ENCODE results near the gene DOCK8.
"Not testable (repeated sequence)": the region's sequence is repeated elsewhere in the genome, so short reads cannot be mapped to it uniquely, and the experiment has no call there.

The DOCK8 gene

GRCh38 chr9:214648-215493 is at the start of gene DOCK8:
Gene DOCK8 (plus strand): TSS chr9:214865. CDS start chr9:214977, 112 bp downstream.
- TF ChIP-seq CTCF (IDR thresholded peaks at IDR 0.05; ENCODE audit: low read depth, low read length): no peak; the same call in 1 of the 2 replicates
- peak; percentile 1 for DNase-seq (ENCODE audit: extremely low read depth, low read depth)

- not testable (repeated sequence) for DNase-seq (ENCODE audit: extremely low read depth, low read depth)
These were observed 44.9 kb upstream of the DOCK8 start for GRCh38 chr9:169757-170156.

GRCh38 chr9:178140-178825 is 36.4 kb upstream of the DOCK8 start:
- not testable (repeated sequence) for DNase-seq (ENCODE audit: extremely low read depth, low read depth)

DNA sequence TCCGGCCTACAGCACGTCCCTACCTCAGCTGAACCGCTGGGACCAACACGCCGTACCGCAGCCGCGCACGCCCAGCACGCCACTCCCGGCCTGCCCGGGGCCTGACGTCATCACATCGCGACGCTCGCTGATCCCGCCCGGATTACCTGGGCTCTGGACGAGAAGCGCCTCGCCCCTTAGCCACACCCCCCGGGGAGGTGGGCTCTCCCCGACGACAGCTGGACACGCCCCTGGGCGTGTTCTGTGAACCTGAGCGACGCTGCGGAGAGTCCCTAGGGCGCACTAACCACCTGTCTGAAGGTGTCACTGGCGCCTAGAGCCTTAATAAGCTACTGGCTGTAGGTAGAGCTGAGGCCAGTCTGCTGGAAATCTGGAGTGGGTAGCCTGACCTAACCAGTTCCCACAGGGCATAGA is 35.7 kb upstream of the DOCK8 start, which contains the start of gene ZNG1A:
ZNG1A (minus strand) TSS at position 87 of the 414 bp plus-strand sequence. CDS start 87 bp downstream, outside the sequence.
- DNase-seq (ENCODE audit: extremely low read depth, low read depth): peak; percentile 22

- not testable (repeated sequence) for DNase-seq (ENCODE audit: extremely low read depth, low read depth)
These were observed 15.1 kb upstream of the DOCK8 start for GRCh38 chr9:199601-200000.

DNA sequence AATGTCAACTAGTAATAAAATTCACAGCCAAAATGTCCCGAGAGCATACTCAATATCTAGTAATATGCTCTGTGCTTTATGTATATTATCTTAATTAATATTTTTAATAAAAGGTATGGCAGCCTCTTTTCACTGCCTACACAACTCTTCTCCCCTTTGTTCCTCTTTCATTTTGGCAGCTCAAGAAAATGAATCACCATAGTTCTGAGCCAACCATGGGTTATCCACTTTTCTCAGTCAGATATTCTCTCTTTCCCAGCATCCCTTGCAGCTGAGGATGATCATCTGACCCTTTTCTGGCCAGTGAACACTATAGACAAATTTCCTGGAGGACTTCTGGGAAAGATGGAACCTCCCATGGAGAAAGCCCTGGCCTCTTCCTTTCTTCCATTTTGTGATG is 8.2 kb upstream of the DOCK8 start:
- no peak for TF ChIP-seq CTCF (IDR thresholded peaks at IDR 0.05; ENCODE audit: low read depth, low read length)
- no peak for DNase-seq (ENCODE audit: extremely low read depth, low read depth)

GRCh38 chr9:209143-209758 is 5.4 kb upstream of the DOCK8 start:
- no peak for TF ChIP-seq CTCF (IDR thresholded peaks at IDR 0.05; ENCODE audit: low read depth, low read length)
- no peak for DNase-seq (ENCODE audit: extremely low read depth, low read depth)

- no peak for TF ChIP-seq CTCF (IDR thresholded peaks at IDR 0.05; ENCODE audit: low read depth, low read length)
- DNase-seq (ENCODE audit: extremely low read depth, low read depth): no peak
These were observed 3.6 kb upstream of the DOCK8 start for GRCh38 chr9:211036-211435.

- TF ChIP-seq CTCF (IDR thresholded peaks at IDR 0.05; ENCODE audit: low read depth, low read length): no peak
- DNase-seq (ENCODE audit: extremely low read depth, low read depth): no peak
These were observed 3.1 kb upstream of the DOCK8 start for GRCh38 chr9:211557-211956.

All from AG09319 (cell line).